Vagina (tissue), 2 donors: ENCODE measurements around the gene SPINK1.

ENCODE experiments used
- CTCF ChIP-seq, 3 experiments: fragments of 450-650 bp in 2 of 3; fragments of 200-600 bp in 1 of 3; sonication (generic) in 1 of 3; IDR thresholded peaks; one replicate each; pipeline ENCODE4 v1.5.1; 2017 to 2019; ENCODE audit warnings: antibody characterized with exemption in 3 of 3, mild to moderate bottlenecking in 2 of 3, moderate library complexity in 2 of 3
- POLR2A ChIP-seq, 2 donors: fragments of 450-650 bp; IDR thresholded peaks; one replicate each; pipeline ENCODE4 v1.6.1; 2017; ENCODE audit warnings: antibody characterized with exemption in 2 of 2, mild to moderate bottlenecking in 2 of 2, moderate library complexity in 2 of 2
- POLR2AphosphoS5 ChIP-seq, 2 donors: sonication (generic); formaldehyde crosslinking; IDR thresholded peaks; one replicate each; pipeline ENCODE4 v1.9.0; 2017; ENCODE audit warnings: antibody characterized with exemption in 2 of 2, mild to moderate bottlenecking in 2 of 2, low read depth in 1 of 2; ENCODE audit not compliant: insufficient read depth in 1 of 2

- TF ChIP-seq CTCF (IDR thresholded peaks at IDR 0.05) (no peak), POLR2A (IDR thresholded peaks at IDR 0.05) (no peak), POLR2AphosphoS5 (IDR thresholded peaks at IDR 0.05; ENCODE audit: insufficient read depth in 1 of 2, low read depth in 1 of 2) (no peak)
Observed at GRCh38 chr5:147854331-147854730, 22.9 kb upstream of the SPINK1 start.
